Stimulated activated CD4-positive, alpha-beta T cell treated with anti-CD3 and anti-CD28 coated beads, Interleukin-15, amount 100 ng/mL, for 24 hours (primary cell): ENCODE results near the gene FAM3B.
"Not testable (repeated sequence)": the region's sequence is repeated elsewhere in the genome, so short reads cannot be mapped to it uniquely, and the experiment has no call there.

Experiments used
- DNase-seq: peaks from one replicate; pipeline ENCODE4 v3.0.0-alpha.2; 2020

FAM3B gene, protein sequence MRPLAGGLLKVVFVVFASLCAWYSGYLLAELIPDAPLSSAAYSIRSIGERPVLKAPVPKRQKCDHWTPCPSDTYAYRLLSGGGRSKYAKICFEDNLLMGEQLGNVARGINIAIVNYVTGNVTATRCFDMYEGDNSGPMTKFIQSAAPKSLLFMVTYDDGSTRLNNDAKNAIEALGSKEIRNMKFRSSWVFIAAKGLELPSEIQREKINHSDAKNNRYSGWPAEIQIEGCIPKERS

DNA sequence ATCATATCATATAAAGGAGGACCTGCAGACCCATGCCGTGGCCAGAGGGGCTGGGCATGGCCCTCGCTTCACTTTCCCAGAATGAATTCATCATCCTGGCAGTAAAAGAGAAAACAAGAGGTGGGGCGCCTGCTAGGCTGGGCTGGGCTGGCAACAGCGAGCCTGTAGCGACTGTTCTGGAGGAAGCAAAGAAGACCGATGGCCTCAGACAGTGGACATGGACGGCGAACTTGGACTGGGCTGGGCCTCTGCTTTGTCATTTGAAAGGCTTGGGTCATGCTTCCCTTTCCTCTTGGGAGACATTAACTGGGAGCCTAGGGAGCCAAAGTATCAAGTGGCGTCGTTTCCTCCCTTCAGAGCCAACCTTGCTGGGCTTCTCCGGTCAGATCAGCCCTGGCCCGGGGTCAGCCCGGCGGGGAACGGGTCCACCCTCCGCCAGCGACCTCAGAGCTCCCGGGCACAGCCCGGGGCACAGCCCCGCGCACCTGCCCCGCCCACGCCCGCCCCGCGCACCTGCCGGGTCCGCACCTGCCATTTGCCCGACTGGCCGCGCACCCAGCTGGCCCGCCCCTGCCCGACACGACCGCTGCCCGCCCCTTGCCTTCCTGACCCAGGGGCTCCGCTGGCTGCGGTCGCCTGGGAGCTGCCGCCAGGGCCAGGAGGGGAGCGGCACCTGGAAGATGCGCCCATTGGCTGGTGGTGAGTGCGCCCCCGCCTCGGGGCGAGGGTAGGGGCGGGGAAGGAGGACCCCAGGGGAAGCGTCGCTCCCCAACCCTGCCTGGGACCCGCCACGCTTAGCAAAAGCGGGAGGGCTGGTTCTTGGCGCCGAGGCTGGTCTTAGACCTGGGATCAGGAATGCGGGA lies at the start of gene FAM3B:
TSS of gene FAM3B (plus strand) at position 602 of the 863 bp plus-strand sequence. CDS start at position 681, 79 bp downstream.
- DNase-seq: no peak

DNA sequence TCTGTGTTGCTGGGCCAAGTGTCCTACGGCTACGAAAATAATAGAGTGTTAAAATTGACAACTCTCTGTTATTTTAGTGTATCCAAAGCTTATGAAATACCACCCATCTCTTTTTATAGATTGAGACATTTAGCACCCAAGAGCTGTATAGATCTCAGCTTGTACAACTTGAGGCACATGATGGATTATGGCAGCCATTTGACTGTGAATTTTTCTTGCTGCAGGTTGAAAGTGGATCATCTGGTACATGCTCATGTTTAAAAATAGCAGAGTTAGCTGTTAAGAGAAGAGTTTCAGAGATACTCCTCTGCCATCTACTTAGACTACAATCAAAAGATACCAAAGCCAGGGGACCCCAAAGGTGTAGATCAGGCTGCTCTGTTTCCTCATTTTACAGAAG lies 49.3 kb upstream of the FAM3B start:
- DNase-seq: no peak

DNA sequence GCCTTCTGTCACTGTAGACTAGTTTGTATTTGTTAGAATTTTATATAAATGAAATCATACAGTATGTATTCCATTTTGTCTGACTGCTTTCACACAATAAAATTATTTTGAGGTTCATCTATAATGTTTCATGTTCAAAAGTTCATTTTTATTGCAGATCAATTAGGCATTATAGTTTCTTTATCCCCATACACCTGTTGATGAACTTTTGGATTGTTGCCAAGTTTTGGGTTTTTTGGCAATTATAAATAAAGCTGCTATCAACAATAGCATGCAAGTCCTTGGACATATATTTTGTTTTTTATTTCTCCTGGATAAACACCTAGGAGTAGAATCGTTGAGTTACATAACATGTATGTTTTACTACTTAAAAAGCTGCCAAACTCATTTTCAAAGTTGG lies 47.1 kb upstream of the FAM3B start:
- no peak for DNase-seq

DNA sequence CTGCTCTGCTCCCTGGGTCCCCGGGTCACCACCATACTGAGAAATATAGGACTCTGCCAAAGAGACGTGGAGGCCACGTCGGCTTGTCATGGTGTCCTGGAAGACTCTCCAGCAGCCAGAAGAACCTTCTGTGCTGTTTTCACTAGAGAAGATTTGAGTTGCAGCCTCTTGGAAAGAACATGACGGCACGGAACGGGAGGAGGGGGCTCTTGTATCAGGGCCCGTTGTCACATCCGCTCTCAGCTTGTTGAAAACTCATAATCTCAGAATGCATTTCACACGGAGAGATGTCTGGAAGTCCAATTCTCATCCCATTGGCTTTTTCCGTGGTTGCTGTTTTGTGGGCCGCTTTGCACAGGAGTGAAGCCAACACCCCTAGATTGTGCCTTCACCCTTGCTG lies 39.4 kb upstream of the FAM3B start:
- DNase-seq: no peak

DNA sequence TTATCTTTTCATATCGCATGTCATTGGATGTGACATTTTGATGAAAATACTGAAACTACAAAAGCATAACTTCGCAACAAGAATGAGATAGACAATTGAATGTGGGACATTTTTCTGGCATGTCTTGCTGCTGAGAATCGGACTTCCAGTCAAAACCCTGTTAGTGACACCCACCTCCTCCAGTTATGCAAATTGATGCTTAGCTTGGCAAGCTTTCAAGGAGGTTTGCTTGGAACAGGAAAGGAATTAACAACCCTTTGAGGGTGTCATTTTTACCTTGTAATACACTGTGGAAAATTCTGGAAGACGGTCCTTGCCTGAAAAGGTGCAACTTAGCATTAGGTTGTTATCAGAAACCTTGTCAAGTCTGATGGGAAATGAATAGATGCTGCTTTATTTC lies 38.8 kb upstream of the FAM3B start:
- DNase-seq: no peak

DNA sequence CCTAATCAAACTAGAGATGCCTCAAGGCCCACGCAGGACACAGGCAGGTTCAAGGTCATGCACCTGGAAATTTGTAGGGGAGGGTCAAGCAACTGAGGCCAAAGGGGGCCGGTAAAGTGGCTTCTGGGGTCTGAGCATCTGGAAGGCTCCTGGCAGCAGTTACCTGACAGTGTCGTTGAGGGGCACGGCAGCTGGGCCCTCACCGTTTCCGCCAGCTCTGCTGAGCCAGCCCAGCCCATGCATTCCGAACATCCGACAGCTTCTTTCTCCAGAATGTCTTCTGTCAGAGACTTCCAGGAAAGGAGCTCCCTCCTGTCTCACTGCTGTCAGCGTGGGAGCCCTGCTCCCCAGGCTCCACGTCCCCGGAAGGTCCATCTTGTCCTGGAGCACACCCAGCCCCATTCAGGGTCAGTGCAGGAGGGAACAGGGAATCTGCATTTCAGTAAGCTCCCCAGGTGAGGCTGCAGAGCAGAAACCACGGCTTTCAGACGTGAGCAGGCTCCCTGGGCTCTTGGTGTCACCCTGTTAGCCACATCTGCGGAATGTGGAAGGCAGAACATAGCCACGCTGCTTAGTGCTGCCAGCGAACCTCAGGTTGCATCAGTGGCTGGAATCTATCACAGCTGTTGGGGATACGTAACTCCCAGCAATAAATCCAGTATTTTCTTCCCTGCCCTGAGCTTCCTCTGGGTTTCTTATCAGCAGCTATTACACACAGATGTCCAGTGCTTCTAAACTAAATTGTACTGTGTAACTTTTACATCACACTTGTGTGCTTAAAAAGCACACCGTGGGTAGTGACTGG lies 36.3 kb upstream of the FAM3B start:
- DNase-seq: no peak

DNA sequence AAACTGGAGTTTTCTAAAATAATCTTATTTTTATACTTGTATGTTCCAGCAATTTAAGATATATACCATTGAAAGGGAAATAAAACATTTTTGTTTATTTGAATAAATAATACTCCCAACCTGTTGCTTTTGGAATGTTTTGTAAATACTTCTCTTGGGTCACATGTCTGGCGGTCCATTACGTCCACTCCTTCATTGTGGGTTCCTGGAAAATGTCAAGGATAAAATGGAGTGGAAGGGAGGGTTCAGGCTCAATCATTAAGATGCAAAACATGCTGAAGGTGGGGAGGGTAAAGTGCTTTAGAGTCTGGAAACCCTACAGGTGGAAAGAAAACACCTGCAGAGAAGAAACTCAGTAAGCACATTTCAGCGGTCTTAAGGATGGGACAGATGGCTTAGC lies 34.2 kb upstream of the FAM3B start:
- DNase-seq: no peak

DNA sequence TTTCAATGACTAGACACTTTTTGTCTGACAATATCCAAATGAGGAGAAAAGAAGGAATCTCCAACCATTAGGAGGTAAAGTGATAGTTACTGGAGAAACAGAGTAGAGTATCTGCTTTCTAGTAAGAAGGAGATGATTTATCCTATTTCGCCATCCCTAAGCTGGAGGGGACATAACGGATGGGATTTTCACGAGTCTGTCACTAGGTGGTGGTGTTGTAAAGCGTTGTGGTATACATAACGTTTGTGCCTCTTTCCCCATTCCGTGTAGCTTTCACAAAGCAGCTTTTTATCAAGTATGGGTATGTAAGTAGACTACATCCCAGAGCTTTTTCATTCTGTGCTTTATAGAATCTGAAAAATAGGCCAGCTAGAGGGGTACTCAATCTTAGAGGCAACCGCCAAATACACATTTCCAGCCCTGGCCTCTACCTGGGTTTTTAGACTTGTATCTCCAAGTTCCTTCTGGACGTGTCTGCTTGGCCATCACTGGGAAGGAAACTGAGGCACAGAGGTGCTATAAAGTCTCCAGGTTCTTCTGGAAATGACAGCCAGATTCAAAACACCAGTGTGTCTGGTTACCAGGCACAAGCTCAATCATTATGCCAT lies 33.3 kb upstream of the FAM3B start:
- DNase-seq: peak; percentile 34

DNA sequence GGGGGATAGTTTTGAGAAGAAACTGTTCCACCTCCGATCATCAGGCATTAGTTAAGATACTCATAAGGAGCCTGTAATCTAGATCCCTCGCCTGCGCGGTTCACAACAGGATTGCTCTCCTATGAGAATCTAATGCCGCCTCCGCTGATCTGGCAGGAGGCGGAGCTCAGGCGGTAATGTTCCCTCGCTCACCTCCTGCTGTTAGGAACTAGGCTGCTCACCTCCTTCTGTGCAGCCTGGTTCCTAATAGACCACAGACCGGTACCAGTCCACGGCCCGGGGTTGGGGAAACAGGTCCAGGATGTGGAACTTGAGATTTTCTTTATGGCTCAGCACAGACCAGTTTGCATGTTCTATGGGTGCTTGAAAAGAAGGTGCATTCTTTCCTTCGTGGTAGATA lies 27.2 kb upstream of the FAM3B start:
- DNase-seq: no peak

DNA sequence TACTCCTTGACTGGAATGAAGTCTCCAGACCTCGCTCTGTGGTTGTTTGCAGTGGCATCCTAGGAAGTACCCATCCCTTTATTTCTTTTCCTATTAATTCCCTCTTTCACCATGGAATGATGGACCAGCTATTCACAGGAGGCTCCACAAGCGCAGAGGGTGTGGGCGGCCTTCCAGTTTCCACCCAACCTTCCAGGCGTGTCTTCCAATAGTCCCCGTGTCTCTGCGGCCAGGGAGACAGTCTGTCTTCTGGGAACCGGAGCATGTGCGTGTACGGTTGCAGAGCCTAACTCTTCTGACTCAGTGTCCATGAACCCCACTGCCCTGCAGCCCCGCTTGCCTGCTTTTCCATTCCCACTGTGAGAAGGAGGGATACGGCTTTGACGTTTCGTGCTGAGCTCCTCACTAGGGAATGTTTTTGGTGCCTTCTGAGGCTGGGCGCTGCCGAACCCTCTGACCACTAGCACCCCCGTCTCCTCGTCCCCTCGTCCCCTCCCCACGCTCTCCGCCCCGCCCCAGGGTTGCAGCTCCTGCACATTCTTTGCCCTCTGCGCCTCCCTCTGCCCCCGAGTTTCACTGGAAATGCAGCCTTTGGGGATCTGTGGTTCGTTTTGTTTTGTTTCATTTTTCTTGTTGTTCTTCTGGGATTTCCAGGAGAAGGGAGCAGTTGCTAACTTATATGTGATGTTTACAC lies 26.3 kb upstream of the FAM3B start:
- no peak for DNase-seq

DNA sequence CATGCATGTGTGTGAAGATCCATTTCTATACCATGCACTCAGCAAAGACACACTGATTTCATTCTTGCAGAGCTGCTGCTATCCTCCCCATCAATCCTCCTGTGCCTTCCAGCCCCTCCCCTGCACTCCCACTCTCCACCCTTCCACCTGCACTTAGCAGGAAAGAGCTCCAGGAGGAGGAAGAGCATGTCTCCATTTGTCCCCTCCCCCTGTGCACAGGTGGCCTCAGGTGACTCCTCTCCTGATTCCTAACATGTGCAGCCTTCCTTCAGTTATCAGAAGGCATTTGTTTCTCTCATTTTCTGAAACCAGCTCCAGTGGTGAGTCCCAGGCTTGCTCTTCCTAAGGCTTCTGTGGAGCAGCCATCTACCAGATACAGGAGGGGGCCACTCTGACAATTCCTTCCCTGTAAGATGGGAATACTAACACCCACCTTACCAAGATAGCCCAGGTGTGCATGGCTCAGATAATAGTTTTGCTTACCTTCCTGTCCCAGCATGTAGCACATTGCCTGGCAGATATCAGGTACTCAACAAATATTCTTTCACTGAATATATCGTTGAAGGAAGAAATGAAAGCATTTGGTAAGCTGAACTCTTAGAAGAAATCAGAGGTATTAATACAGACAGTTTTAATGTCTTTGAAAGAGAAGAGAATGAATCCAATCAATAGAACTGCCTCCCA lies 21.9 kb upstream of the FAM3B start:
- DNase-seq: no peak

DNA sequence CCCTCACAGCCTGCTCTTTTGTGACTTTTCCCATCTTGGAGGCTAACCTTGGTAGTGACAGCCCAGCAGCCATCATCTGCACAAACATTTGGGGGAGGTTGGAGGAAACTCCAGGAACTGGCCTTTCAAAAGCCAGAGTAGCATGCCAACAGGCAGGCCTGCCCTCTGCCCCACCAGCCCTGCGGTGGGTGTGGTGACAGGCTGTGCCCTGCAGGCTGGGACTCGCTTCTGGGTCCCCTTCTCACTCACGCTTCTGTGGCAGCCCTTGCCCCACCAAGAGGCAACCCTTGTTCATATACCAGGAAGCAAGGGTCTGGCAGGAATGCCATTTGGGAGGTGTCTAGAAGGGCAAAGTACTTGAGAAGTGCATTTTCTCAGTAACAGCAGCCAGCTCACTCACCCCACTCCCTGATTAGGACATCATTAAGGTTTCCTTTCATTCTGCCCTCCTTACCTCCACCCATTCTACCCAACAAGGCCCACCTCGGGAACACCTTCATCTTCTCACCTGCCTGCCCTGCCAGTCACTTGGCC lies 20.8 kb upstream of the FAM3B start:
- no peak for DNase-seq

DNA sequence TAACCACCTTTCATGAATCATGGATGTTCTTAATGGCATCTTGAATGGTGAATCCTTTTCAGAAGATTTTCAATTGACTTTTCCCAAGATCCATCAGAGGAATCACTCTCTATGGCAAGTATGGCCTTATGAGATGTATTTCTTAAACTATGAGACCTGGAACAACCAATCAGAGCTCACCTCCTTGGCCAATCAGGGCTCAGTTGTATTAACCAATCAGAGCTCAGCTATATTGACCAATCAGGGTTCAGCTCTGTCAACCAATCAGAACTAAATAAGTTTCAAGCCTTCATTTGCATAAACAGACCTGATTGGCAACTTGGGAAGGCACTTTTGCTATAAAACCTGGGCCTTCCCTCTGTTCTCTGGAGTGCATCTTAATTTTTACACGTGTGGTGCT lies 13.6 kb upstream of the FAM3B start:
- DNase-seq: no peak

DNA sequence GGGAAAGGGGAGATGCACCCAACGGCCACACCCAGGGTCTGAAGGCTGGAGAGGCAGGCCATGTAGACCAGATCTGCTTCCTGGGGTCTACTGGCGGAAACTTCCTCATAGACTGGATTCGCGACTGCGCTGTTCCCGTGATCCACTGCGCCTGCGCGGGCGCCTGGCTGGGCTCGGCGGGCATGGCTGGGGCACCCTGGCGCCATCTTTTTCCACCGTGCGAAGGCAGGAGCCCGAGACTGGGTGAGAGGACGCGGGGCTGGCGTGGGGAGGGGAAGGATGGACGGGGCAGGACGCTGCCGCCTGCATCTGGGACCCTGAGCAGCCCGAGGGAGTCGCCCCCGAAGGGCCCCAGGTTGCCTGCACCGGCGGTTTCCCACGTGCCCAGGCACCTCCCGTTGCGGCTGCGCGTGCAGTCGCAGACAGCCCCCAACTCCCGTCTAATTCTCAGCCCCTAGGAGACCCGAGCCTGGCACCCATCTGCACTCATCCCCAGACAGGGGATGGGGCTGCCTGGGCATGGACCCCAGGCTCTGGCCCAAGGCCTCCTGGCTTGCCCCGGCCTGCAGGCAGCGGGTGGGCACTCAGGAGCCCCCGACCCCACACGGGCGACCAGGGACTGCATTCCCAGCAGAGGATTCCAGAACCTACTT lies 12.4 kb upstream of the FAM3B start:
- no peak for DNase-seq

DNA sequence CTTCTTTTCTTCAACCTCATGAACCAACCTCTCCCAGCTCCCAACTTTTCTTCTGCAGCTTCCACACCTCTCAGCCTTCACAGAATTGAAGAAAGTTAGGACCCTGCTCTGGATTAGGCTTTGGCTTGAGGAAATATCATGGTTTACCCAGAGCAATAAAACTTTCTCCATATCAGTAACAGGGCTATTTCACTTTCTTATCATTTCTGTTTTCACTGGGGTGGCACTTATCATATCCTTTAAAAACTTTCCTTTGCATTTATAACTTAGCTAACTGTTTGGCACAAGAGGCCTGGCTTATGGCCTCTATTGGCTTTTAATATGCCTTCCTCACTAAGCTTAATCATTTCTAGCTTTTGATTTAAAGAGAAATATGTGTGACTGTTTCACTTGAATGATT lies 9.4 kb upstream of the FAM3B start:
- DNase-seq: no peak

DNA sequence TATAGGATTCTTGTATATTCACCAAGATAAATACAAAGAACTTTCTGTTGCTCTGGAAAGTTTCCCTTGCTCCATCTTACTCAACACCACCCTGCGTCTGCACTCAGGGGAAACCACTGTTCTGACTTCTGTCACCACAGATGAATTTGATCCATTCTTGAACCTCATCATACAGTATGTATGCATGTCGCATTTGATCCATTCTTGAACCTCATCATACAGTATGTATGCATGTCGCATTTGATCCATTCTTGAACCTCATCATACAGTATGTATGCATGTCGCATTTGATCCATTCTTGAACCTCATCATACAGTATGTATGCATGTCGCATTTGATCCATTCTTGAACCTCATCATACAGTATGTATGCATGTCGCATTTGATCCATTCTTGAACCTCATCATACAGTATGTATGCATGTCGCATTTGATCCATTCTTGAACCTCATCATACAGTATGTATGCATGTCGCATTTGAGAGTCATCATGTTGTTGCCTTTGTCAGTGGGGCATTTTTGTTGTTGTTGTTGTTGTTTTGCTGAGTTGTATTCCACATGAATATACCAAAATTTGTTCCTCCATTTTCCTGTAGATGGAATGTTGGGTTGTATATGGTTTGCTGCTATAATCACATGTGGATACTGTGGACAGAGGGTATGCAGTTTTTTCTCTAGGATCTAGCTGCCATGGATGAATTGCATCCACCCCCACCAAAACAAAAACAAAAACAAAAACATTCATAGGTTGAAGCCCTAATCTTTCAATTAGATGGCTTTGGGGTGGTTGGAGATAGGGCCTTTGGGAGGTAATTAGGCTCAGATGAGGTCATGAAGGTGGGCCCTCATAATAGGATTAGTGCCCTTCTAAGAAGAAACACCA lies 3.1 kb upstream of the FAM3B start:
- not testable (repeated sequence) for DNase-seq

DNA sequence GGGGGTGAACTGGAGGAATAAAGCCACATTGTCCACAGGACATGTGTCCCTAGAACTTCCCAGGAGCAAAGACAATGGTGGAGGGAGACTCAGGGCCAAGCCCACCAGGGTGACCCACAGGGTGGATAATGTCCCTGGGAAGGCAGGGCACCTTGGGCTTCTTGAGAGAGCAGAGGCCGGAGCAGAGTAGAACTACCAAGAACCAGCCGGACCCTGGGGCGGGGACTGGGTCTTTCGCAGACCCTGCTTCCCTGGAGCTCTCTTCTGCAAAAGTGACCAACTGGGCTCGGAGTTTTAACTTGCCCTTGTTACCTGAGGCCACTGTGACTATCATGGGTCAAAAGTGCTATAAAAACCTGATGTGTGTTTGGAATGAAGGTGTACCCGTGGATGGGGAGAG lies 875 bp upstream of the FAM3B start:
- no peak for DNase-seq

DNA sequence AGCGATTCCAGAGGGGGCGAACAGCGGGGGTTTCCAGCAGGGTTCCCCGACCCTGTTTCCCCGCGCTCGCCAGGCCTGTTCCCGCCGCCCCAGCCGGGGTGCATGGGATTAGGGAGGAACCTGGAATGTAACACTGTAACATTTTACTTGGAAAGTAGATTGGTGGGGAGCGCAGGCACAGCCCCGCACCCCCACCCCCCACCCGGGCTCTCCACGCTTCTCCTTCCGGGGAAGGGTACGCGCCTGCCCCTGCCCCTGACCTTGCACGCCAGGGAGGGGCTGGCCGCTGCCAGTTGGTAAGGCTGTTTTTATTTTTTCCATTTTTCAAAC lies 427 bp downstream of the FAM3B start:
- DNase-seq: no peak

DNA sequence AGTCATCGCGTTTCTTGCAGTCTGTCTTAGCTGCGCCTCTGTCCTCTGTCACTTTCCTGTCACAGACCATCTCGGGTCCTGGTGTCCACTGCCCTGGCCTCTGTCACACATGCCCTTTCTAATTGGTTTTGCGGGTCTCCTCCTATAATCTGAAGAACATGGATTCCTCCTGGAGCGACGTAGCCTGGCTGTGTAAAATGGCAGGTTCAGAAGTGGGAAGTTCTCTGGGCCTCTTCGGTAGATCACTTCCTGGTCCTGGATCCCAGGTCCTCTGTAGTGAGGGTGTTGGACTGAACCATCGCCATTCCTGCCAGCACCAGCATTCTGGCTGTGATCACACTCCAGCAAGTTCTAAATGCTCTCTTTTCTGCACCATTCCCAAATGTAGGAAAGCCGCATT lies 857 bp downstream of the FAM3B start:
- DNase-seq: no peak

DNA sequence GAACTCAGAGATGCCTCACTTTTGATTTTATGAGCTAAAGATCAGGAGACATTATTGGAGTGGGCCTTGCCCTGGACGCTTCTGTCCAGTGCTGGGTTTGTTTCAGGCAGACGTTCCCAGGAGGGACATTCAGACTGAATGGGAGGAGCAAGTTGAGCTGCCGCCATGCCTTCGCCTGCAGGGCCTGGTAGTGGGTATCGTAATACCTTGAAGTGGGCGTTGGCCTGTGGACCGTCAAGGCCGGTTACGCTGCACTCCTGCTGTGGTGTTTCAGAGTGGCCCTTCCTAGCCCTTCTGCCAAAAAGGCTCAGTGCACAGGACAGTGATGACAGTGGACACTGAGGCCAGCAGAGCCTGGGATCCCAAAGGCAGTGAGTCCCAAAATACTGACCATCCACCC lies 1.6 kb downstream of the FAM3B start:
- no peak for DNase-seq
